ENCODE results near the gene UBC. TPM values are rescaled to one million over a fixed set of nuclear protein-coding genes. Genes with fewer than 3 reads are reported as not detected.

Gene UBC
- total RNA-seq (2014; rRNA removed; shearing (Covaris generic)): 1,727 and 1,789 TPM in 2 replicates

DNA sequence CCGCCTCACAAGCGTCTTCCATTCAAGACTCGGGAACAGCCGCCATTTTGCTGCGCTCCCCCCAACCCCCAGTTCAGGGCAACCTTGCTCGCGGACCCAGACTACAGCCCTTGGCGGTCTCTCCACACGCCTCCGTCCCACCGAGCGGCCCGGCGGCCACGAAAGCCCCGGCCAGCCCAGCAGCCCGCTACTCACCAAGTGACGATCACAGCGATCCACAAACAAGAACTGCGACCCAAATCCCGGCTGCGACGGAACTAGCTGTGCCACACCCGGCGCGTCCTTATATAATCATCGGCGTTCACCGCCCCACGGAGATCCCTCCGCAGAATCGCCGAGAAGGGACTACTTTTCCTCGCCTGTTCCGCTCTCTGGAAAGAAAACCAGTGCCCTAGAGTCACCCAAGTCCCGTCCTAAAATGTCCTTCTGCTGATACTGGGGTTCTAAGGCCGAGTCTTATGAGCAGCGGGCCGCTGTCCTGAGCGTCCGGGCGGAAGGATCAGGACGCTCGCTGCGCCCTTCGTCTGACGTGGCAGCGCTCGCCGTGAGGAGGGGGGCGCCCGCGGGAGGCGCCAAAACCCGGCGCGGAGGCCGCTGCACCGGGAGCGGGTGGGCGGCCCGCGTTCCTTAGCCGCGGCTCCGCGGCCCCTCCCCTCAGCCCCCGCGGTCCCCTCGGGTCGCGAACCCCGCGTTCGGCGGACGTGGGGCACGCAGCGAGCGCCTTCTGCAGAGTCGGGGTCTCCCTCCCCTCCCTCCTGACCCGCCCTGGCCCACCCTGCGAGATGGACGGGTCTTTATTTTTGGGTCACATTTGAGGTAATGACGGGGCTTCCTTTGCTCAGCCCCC, at the start of gene UBC:
TSS of gene UBC (minus strand) at position 259 of the 847 bp plus-strand sequence. CDS start 879 bp downstream, outside the sequence.
- DNase-seq (ENCODE audit: low spot score): peak; percentile 92

DNA sequence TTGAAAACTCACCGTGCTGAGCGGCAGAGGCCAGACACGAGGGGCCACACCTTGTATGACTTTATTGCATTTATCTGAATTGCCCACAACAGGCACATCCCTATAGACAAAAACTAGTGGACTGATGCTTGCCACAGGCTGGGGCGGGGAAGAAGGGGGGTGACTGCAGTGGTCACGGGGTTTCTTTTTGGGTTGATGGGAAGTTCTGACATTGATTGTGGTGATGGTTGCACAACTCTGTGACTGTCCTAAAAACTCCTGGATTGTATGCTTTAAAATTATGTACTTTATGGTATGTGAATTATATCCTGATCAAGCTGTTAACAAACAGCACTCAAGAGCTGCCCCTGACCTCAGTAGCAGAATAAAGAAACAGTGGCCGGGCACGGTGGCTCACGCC, 48.8 kb upstream of the UBC start:
- no peak for DNase-seq (ENCODE audit: low spot score)

DNA sequence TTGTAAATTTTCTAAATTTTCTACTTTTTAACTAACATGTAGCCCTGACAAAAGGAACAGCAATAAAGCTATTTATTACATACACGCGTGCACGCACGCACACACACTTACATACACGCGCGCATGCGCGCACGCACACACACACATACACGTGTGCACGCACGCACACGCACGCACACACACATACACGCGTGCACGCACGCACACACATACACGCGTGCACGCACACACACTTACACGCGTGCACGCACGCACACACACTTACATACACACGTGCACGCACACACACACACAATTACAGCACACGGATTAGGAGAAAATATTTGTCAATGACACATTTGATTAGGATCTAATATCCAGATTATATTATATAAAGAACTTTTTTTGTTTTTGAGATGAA, 46.6 kb upstream of the UBC start:
- no peak for DNase-seq (ENCODE audit: low spot score)

DNA sequence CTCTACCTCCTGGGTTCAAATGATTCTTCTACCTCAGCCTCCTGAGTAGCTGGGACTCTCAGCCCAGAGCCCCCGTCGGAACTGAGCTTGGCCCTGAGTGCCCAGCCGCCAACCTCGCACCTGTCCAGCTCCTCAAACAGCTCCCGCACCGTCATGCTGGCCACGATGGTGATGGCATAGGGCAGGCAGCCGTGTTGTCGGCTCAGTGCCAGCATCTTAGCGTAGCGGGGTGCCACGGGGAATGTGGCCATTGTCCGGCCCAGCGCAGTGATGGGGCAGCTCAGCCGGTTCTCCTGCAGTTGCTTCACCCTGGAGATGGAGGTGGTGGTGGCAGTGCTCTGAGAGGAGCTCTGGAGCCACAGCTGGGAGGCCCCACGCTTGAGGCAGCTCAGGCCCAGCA, 42.1 kb upstream of the UBC start:
- DNase-seq (ENCODE audit: low spot score): no peak

DNA sequence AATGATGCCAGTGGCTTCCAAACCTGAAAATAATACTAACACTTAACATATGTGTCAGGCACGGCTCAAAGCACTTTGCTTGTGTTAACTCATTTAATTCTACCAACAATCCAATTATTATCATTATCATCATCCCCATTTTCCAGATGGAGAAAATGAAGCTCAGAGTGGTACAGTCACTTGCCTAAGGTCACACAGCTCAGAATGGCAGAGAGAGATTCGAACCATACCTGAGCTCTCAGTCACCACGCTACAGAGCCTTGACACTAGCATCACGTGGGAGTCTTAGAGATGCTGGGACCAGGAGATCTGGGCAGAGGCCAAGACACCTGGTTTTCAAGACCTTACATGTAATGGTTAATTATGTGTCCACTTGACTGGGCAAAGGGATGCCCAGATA, 40.3 kb upstream of the UBC start:
- no peak for DNase-seq (ENCODE audit: low spot score)

DNA sequence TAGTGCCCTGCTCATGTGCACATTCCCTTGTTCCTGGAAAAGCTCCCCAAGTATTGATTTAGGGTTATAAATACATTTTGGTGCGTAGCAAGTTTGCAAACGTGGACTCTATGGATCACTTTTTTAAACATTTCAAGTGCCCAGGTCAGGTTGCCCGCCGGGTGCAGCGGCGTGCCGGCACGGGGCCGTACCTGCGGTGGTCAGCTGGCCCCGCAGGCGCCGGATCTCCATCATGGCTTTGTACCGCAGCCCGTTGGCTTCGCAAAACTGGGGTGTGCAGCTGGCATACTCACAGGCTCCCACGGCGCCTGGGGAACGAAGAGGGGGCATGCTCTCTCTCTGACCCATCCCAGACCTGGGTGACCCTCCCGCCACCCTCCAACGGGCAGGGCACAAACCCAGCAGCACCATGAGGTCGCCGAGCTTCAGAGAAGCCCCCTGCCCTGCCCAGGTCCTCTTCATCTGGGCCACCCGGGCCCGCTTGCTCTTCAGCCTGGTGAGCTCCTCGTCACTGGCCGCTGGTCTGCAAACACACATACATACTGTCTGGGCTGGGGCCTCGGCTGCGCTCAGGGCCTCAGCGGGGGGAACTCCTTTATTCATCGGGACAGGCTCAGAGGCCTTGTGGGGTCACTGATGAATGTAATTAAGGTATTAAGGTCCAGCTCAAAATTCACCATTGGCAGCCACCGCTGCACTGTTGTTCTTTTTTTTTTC, 39.4 kb upstream of the UBC start:
- DNase-seq (ENCODE audit: low spot score): no peak

DNA sequence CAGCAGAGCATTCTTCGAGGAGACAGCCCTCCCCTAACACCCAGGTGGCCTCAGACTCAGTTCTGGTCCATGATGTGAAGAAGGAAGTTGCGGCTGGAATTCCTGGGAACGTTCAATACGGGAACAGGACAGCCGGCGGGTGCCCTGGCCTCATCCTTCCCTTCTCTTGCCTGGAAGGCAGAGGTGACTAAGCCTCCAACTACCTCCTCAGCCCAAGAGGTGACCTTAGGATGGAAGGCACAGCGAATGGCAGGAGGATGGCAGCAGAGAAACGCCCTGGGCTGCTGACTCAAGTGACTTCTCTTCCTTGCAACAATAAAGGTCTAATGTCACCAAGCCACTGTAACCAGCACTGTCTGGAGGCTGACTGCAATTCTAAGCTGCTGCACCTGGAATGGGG, 38.4 kb upstream of the UBC start:
- DNase-seq (ENCODE audit: low spot score): no peak

DNA sequence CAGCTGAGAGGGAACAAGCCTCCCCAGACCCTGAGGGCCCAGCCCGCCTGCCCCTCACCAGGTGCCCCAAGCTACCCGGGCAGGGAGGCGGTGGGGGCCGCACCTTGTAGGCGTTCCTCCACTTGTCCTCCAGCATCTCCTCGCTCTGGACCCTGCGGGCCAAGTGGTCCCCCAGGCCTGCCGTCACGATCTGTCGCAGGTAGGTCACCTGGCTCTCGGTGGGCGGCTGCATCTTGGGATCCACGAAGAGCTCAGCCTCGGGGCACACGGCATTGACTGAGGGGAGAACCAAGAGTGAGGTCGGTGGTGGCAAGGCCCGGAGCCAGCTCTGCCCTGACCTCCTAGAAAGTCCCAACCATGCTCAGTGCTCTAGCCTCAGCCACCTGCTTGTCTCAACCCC, 37.8 kb upstream of the UBC start:
- DNase-seq (ENCODE audit: low spot score): no peak

DNA sequence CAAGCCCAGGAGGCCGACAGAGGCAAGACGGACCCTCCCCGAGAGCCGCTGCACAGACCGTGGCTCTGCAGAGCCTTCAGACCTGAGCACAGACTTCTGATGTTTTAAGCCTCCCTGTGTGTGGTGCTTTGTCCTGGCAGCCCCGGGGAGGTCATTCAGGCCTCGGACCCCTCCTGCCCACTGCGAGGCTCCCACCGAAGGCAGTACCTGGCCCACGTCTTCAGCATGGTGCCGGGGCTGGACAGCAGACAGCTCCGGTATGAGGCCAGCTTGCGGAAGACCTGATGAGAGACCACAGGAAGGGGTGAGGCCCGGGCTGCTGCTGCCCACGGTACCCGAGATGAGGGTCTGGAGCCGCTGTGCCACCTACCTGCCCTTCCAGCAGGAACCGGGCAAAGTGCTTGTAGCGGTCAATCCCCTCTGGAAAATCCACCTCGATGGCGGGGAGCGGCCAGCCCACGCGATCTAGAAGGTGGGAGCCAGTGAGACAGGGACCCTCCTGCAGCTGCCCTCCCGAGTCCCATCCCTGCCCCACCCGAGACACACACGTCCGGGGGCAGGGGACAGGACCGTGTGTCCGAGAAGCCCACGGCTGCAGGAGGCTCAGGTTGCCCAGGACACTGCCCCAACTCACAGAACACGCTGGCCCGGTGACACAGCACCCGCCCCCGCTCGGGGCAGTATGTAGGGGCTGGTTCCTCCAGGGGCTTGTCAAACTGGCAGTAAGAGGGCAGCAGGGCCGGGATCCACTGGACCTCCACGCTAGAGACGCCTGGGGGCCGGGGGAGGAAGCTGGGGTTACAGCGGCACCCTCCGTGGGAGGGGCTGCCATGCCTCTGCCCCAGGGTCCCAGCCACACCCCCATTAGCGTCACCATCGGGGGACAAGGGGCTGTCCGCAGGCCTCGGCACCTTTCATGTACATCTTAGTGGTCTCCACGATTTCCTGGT, 35.6 kb upstream of the UBC start:
- no peak for DNase-seq (ENCODE audit: low spot score)

DNA sequence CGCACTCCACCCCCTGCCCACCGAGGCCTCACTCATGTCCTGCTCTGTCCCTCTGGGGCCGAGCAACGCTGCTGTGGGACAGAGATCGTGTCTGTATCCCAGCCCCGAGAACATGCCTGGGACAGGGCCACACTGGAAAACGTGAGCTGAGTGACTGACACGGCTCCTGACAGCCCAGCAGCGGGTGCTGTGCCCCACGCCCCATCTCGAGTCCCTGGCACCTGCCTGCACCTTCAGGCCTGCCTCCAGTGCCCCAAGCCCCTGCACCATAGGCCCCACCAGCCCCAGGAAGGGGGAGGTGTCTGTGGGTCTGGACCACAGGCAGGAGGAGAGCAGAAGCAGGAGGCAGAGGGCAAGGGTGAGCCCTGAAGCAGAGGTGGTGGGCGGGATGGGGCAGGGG, 34.6 kb upstream of the UBC start:
- no peak for DNase-seq (ENCODE audit: low spot score)

DNA sequence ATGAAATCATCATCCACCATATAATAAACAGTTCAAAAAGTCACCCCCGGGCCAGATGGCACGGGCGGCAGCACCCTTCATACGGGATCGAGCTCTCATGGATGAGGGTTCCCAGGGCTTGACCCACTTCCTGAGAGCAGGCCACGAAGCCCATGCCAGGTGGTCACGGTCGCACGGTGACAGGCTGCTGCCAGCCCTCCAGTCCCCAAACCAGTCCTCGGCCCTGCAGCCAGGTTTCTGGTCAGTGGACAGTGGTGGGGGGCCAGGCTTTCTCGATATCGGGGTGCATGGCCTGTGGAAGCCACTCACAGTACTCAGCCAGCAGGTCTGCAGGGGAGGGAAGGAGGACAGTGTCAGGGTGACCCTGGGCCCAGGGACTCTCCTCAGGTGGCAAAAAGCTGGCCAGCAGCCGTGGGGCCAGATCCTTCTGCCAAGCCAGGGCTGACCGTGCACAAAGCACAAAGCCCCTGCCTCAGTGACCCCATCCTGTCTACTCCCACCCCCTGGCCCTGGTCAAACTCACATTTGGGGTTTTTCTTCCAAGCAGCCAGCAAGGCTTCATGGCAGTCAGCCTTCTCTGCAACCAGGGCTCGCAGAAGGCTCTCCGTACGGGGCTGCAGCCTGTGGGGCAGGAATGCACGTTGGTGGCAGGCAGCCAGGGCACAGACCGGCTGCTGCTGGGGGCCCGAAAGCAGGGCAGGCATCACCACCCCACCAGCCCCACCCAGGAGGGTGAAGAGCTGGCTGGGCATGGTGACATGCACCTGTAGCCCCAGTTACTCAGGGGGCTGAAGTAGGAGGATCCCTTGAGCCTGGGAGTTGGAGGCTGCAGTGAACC, 33.3 kb upstream of the UBC start:
- DNase-seq (ENCODE audit: low spot score): no peak

DNA sequence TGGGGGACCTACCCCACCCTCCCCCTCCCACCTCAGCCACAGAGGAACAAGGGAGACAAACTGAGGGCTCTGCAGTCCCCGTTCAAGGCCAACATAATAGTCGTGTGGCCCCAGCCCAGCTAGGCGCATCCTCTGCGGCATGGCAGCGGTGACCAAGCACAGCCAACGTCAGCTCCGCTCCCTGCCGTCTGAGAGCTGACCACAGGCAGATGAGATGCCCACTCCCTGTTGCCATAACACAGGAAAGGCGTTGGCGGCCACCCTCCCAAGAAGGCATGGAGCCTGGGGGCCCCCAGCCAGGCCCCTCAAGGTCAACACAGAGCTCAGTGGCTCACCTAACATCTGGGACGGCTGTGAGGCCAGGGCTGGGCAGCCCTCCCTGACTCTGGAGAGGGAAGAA, 32.6 kb upstream of the UBC start:
- DNase-seq (ENCODE audit: low spot score): no peak

DNA sequence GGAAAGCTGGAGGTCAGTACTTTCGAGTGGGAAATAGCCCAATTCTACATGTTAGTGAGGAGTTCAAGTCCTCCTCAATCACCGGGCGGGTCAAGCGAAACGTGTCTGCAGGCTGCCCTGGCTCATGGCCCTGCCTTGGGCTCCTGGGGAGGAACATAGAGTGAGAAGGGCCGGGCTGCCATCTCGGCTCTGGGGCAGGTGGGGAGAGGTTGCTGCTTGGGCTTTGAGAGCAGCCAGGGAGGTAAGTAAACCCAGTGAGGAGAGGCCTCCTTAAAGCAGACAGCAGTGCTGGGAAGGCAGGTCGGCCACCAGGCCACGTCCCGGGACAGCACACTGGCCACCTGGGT, 32.0 kb upstream of the UBC start:
- no peak for DNase-seq (ENCODE audit: low spot score)

DNA sequence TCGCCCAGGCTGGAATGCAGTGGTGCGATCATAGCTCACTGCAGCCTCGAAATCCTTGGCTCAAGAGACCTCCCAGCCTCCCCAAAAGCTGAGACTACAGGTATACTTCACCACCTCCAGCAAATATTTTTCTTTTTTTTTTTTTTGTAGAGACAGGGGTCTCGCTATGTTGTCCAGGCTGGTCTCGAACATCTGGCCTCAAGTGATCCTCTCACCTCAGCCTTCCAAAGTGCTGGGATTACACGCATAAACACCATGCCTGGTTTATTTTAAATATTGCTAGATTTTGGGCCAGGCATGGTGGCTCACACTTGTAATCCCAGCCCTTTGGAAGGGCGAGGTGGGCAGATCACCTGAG, 26.7 kb upstream of the UBC start:
- DNase-seq (ENCODE audit: low spot score): no peak

DNA sequence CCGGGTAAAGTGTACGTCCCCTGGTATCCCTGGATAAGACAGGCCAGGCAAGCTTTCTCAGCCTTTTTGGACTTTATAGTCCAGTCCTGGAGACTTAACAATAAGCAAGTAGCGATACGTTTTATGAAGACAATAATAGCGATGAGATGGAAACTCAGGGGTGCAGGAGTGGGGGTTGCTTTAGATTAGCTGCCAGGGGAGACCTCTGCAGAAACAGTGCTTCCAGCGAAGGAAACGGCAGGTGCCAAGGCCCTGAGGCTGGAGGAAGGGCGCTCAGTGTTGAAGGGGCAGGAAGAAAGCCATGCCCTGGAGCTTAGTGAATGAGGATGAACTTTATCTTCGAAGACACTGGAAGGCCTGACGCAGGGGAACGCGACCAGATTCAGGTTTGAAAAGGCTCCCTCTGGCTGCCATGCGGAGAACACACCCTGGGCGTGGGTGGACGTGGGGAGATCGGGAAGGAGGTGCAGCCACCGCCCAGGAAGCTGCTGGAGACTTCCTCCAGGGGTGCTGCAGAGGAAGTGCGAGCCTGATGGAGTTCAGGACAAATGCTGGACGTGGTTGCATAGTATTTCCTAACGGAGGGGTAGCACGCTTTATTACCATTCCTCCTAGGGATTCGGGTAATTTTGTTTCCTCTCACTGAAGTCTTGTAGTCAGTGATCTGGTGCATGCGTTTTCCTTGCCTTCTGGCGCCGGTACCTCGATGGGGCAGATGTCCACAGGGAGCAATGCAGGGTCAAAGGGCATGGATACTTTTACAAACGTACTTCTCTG, 26.1 kb upstream of the UBC start:
- DNase-seq (ENCODE audit: low spot score): peak; percentile 97

DNA sequence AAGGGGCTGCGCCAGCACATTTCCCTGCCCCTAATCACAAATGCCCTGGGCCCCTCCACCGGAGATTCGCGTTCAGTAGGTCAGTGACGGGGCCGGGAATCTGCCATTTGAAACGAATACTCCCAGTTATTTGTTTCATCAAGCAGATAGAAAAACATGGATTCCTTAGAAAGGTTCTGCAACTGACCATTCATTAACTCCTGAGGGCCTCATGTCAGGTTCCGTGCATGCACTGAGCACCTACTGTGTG, 25.6 kb upstream of the UBC start:
- no peak for DNase-seq (ENCODE audit: low spot score)

DNA sequence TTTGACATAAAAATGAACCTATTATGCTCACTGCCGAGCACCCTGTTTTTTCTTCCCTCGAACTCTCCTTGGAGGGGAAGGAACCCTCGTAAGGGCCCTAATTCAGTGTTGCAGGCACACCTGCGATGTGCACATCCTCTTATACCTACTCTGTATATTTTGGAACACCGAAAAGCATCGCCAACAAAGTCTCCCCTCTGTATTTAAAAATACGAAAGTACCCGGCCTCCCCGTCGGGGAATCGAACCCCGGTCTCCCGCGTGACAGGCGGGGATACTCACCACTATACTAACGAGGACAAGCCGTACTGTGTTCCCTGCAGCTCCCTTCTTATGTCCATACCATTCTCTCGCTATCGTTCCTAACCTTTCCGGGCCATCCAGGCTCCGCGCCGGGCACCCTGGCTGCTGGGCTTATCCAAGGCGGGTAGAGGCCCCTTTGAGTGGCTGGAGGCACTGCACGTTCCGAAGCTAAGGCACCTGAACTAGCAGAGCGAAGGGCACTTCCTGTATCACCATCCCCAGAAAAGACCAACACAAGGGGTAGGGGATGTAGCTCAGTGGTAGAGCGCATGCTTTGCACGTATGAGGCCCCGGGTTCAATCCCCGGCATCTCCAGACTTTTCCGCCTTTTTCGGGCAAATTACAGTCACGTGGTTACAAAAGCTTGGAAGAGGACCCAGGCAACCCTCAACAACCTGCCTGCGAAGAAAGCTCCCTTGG, 25.1 kb upstream of the UBC start:
- DNase-seq (ENCODE audit: low spot score): peak; percentile 94

DNA sequence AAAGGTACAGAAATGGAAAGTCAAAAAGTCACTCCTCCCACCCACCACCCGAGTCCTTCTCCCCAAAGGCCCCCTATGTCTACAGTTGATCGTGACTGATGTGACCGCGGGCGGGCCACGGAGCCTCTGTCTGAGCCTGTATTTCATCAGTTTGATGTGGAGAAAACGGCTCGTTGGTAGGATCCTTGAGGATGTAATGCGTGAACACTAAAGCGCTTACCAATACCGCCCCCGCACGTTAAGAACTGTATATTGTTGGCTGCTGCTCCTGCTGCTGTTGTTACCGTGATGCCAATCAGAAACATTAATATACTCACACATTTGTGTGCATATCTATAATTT, 24.6 kb upstream of the UBC start:
- peak; percentile 92 for DNase-seq (ENCODE audit: low spot score)

DNA sequence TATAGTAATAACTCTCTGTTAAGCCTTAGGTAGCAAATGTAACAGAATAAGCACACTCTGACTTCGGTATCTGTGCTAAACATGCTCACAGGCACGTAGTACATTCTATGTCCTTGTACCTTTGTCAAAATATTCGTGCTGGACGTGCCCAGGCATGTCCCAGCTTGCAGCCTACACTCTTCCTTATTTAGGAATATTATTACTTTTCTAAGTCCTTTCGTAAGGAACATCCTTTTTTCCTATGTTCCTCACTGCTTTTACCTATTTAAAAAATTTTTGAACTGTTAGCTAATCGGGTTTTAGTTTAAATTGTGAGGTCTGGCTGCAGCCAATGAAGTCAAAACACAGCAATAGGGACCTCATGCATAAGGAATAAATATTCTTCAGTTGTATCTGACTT, 24.1 kb upstream of the UBC start:
- peak; percentile 61 for DNase-seq (ENCODE audit: low spot score)

DNA sequence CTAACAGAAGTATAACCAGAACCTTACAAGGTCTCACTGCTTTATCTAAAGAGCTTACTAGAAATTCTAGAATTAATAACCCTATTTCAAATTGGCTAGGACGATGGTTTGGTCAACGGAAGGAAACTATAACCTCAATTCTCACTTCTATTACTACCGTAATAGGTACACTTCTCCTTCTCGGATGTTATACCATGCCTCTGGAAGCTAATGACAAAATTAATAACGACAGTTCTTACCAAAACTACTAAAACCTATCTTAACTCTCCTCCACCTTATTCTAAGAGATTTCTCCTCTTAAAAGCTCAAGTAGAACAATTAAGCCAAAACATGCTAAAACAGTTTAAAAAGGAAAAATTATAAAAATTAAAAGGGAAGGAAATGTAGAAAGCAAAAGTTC, 23.7 kb upstream of the UBC start:
- DNase-seq (ENCODE audit: low spot score): peak; percentile 34

All from HT-29 (cell line).